Thyroid gland (tissue), 4 donors: ENCODE results near the gene APLP2. TPM values are rescaled to one million over a fixed set of nuclear protein-coding genes. Genes with fewer than 3 reads are reported as not detected.

Experiments
- DNase-seq, 2 donors: peaks; one replicate each; pipeline ENCODE4 v3.0.0-alpha.2; 2019
- H3K27ac ChIP-seq, 3 donors: fragments of 200-600 bp; sonication (generic); 1 replicate in 2 of 3; 2 replicates in 1 of 3; pipeline ENCODE4 v1.5.1; 2016 to 2019; ENCODE audit warnings: mild to moderate bottlenecking in 1 of 3, moderate library complexity in 1 of 3
- H3K27me3 ChIP-seq: fragments of 200-600 bp; sonication (generic); one replicate; pipeline ENCODE4 v1.5.1; 2019
- H3K36me3 ChIP-seq, 2 donors: fragments of 200-600 bp; sonication (generic); one replicate each; pipeline ENCODE4 v1.5.1; 2016 to 2019
- H3K4me1 ChIP-seq, 2 donors: fragments of 200-600 bp; sonication (generic); one replicate each; pipeline ENCODE4 v1.5.1; 2017 to 2019
- H3K4me3 ChIP-seq, 3 donors: fragments of 200-600 bp; sonication (generic); replicated peaks in 1 of 3; 1 replicate in 2 of 3; 2 replicates in 1 of 3; pipeline ENCODE4 v1.5.1; 2016; ENCODE audit warnings: mild to moderate bottlenecking in 1 of 3
- H3K9me3 ChIP-seq: fragments of 200-600 bp; sonication (generic); one replicate; pipeline ENCODE4 v1.5.1; 2017
- POLR2A ChIP-seq, 2 donors: fragments of 450-650 bp; IDR thresholded peaks; one replicate each; pipeline ENCODE4 v1.6.1; 2017; ENCODE audit warnings: antibody characterized with exemption in 2 of 2, mild to moderate bottlenecking in 2 of 2, moderate library complexity in 1 of 2
- WGBS, 2 donors: methylation state at CpG; one replicate each; pipeline ENCODE4 v1.1.5; 2017; 5-methylcytosine and 5-hydroxymethylcytosine counted together
- intact Hi-C: fragments of 100-400 bp; cut with DNase I; formaldehyde crosslinking; loops from one replicate; pipeline ENCODE4 v1.15.1; 2023
- total RNA-seq, 4 donors: library from RNA; depleted of rRNA; stranded (reverse); fragments of >200 nt; gene quantifications; one replicate each; pipeline ENCODE4 v1.2.3, GENCODE V29; 2016
- TF ChIP-seq, protein P1 (sequence below), 6 experiments: fragments of 200-600 bp in 3 of 6; fragments of 450-650 bp in 3 of 6; sonication (generic) in 3 of 6; IDR thresholded peaks; one replicate each; pipeline ENCODE4 v1.5.1; 2016 to 2019; ENCODE audit warnings: antibody characterized with exemption in 6 of 6, mild to moderate bottlenecking in 2 of 6, inconsistent platforms in 1 of 6, moderate library complexity in 1 of 6

The APLP2 gene
- total RNA-seq, 4 donors from 2014 or later, result 782 to 1,078 (median 902) TPM

DNA sequence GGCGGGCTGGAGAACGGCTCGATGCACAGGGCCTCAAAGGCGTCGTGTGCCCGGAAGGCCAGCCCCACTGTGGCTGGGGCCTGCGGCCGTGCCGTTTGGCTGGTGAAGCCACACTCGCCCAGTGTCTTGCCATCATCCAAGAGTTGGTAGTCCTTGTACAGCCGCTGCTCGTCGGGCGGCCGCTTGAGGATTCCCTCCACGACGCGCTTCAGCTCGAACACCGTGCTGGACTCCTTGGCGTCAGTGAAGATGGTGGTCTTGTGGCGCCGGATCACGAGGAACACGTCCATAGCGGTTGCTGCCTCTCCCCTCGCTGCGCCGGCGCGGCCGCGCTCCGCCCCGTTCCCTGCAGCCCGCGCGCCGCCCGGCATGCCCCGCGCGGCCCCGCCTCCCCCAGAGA is 36.8 kb upstream of the APLP2 start:
- 91 to 92% methylated on average over 44 of the region's 44 CpGs for WGBS, 2 donors
- no peaks in the 10 kb centered on the region for H3K9me3 ChIP-seq
- no peaks in the 10 kb centered on the region for H3K27me3 ChIP-seq
- TF ChIP-seq, protein P1, sequence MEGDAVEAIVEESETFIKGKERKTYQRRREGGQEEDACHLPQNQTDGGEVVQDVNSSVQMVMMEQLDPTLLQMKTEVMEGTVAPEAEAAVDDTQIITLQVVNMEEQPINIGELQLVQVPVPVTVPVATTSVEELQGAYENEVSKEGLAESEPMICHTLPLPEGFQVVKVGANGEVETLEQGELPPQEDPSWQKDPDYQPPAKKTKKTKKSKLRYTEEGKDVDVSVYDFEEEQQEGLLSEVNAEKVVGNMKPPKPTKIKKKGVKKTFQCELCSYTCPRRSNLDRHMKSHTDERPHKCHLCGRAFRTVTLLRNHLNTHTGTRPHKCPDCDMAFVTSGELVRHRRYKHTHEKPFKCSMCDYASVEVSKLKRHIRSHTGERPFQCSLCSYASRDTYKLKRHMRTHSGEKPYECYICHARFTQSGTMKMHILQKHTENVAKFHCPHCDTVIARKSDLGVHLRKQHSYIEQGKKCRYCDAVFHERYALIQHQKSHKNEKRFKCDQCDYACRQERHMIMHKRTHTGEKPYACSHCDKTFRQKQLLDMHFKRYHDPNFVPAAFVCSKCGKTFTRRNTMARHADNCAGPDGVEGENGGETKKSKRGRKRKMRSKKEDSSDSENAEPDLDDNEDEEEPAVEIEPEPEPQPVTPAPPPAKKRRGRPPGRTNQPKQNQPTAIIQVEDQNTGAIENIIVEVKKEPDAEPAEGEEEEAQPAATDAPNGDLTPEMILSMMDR (IDR thresholded peaks at IDR 0.05), result no peak
- no peak for TF ChIP-seq POLR2A (IDR thresholded peaks at IDR 0.05)
- intact Hi-C loops, result no loop called here
- DNase-seq, result no peak
- no peaks in the 10 kb centered on the region for H3K4me1 ChIP-seq
- H3K27ac ChIP-seq, result no peak overlapping the region
- no peaks in the 10 kb centered on the region for H3K36me3 ChIP-seq
- no peak overlapping the region for H3K4me3 ChIP-seq

DNA sequence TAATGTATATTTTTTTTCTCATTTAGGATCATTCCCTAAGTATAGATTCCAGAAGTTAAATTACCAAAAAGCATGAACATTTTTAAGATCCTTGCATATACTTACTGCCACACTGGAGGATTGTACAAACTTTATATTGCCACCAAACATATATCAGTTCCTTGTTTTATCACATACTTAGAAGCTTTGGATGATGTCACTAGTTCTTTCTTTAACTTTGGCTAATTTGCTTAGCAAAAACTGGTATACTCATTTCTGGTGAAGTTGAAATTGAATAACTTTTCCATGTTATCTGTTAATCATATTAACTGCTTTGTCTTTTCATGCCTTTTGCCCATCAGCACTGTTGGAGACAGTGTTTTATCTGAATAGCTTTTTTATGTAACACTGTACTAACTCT is 35.5 kb upstream of the APLP2 start:
- DNase-seq, result no peak
- H3K27me3 ChIP-seq, result no peaks in the 10 kb centered on the region
- no peaks in the 10 kb centered on the region for H3K9me3 ChIP-seq
- intact Hi-C loops, result no loop called here
- H3K27ac ChIP-seq, result no peak overlapping the region
- no peak overlapping the region for H3K4me3 ChIP-seq
- H3K4me1 ChIP-seq, result no peaks in the 10 kb centered on the region
- no peaks in the 10 kb centered on the region for H3K36me3 ChIP-seq
- no peak for TF ChIP-seq POLR2A (IDR thresholded peaks at IDR 0.05)
- TF ChIP-seq, protein P1 (IDR thresholded peaks at IDR 0.05), result no peak

DNA sequence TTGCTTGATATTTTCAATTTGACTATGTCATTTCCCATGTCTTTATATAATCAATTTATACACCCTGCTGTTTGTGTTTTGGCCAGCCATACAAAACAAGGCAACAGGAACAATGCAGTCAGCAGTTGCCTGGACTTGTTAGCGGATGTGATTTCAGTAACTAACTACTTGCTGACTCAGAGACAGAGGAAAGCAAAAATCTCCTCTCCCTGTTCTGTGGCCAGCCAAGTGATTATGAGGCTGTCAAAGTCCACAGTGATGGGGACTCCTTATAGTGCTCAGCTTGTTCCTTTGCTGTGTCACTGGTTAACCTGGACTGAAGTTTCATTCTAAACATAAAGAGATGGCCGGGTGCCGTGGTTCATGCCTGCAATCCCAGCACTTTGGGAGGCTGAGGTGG is 32.6 kb upstream of the APLP2 start:
- H3K36me3 ChIP-seq, result no peaks in the 10 kb centered on the region
- intact Hi-C loops, result no loop called here
- TF ChIP-seq, protein P1 (IDR thresholded peaks at IDR 0.05), result no peak
- H3K9me3 ChIP-seq, result no peaks in the 10 kb centered on the region
- no peak overlapping the region for H3K4me3 ChIP-seq
- H3K27me3 ChIP-seq, result no peaks in the 10 kb centered on the region
- no peaks in the 10 kb centered on the region for H3K4me1 ChIP-seq
- 66 to 85% methylated on average over 3 of the region's 3 CpGs for WGBS, 2 donors
- no peak for DNase-seq
- no peak overlapping the region for H3K27ac ChIP-seq

DNA sequence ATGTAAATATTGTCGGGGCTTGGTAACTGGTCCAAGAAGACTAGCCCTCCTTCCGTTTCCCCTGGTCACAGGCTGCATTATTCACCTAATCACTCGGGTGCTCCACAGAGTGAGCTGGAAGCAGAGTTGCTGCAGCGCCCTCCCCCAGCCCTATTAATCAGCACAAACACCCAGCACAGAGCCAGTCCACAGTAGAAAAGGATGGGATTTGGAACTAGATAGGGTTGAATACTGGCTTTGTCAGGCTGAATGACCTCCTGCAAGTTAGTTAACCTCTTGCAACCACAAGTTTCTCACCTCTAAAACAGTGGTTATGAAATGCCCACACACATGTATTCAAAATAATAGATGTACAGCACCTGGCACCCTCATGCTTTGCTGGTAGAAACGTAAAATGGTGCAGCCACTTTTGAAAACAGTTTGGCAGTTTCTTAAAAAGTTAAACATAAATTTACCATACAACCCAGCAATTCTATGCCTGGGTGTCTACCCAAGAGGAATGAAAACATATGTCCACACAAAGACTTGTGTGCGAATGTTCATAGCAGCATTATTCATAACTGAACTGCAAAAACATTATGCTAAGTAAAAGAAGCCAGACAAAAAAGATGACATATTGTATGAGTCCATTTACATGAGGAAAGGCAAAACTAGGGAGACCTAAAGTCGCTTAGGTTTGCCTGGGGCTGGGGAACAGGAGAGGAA is 31.7 kb upstream of the APLP2 start:
- no peak overlapping the region for H3K4me3 ChIP-seq
- no peaks in the 10 kb centered on the region for H3K36me3 ChIP-seq
- 72 to 73% methylated on average over 7 of the region's 7 CpGs for WGBS, 2 donors
- no peaks in the 10 kb centered on the region for H3K27me3 ChIP-seq
- no peak for TF ChIP-seq POLR2A (IDR thresholded peaks at IDR 0.05)
- TF ChIP-seq, protein P1 (IDR thresholded peaks at IDR 0.05), result no peak
- no peaks in the 10 kb centered on the region for H3K9me3 ChIP-seq
- DNase-seq, result no peak
- intact Hi-C loops, result no loop called here
- H3K4me1 ChIP-seq, result no peaks in the 10 kb centered on the region
- H3K27ac ChIP-seq, result no peak overlapping the region

DNA sequence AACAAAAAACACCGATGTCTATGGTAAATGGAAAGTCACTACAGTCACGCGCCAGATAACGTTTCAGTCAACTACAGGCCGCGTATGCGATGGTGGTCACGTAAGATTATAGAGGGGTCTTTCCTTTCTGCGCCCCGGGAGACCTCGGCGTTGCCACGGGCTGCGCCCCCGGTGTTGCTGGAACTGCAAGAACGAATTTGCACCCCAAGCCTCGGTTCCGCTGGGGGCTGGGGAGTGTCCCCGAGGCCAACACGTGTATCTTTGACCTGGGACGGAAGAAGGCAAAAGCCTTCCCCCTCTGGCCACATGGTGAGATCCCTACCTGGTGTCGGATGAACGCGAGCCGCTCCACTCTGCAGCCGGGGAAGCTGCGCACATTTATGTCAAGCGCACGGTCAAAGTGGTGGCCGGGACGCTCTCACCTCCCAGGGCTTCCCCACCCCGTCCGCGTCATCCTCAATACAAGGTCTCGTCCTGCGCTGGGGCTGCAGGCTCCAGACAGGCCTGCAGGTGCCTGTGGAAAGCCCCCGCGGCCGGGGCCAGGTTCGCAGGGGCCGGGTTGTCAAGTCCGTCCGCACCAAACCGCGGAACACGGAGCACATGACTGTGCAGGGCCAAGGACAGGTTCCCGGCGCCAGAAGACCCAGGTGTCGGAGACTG is 29.3 kb upstream of the APLP2 start:
- Histone ChIP-seq H3K4me1 (no peaks in the 10 kb centered on the region), H3K27ac (no peak overlapping the region), H3K4me3 (no peak overlapping the region), H3K36me3 (no peaks in the 10 kb centered on the region), H3K27me3 (no peaks in the 10 kb centered on the region), H3K9me3 (no peaks in the 10 kb centered on the region)
- TF ChIP-seq, protein P1 (IDR thresholded peaks at IDR 0.05), result no peak
- TF ChIP-seq POLR2A (IDR thresholded peaks at IDR 0.05), result no peak
- DNase-seq, result no peak
- 90 to 93% methylated on average over 21 to 22 of the region's 49 CpGs for WGBS, 2 donors
- intact Hi-C loops, result no loop called here
